ENCODE data around the gene HMG20A.

- TF ChIP-seq BHLHE40 (IDR thresholded peaks at IDR 0.05; ENCODE audit: borderline replicate concordance) (no peak), SP1 (IDR thresholded peaks at IDR 0.05) (no peak), HDGF (IDR thresholded peaks at IDR 0.05; ENCODE audit: borderline replicate concordance) (no peak), ELF4 (IDR thresholded peaks at IDR 0.05) (no peak), FOXK2 (IDR thresholded peaks at IDR 0.05) (no peak), LEF1 (IDR thresholded peaks at IDR 0.05; ENCODE audit: borderline replicate concordance) (no peak), SUZ12 (IDR thresholded peaks at IDR 0.05) (no peak), TARDBP (IDR thresholded peaks at IDR 0.05) (no peak), ARNT (IDR thresholded peaks at IDR 0.05) (no peak), L3MBTL2 (conservative IDR thresholded peaks at IDR 0.05) (no peak)
Measured at GRCh38 chr15:77373441-77373840, 47.2 kb upstream of the HMG20A start.

Data from HEK293T (cell line).